Heart left ventricle (tissue), 16 donors: ENCODE results near the gene TCF4. TPM values are rescaled to one million over a fixed set of nuclear protein-coding genes. Genes with fewer than 3 reads are reported as not detected.

Experiments used
- ATAC-seq, 4 donors: fragments of 200-7000 bp; cut with Tn5 transposase; one replicate each; pipeline ENCODE4 v1.9.1; 2020 to 2022; ENCODE audit warnings: moderate library complexity in 4 of 4, mild to moderate bottlenecking in 3 of 4, moderate number of reproducible peaks in 1 of 4
- DNase-seq, 5 donors: peaks; one replicate each; pipeline ENCODE4 v3.0.0-alpha.2; 2020
- H3K27ac ChIP-seq, 12 donors: fragments of 200-600 bp; sonication (generic) in 4 of 12; one replicate each; pipeline versions ENCODE4 v1.5.0 to v1.8.0; 2016 to 2022; ENCODE audit warnings: mild to moderate bottlenecking in 2 of 12
- H3K27me3 ChIP-seq, 9 donors: fragments of 200-600 bp; sonication (generic) in 2 of 9; one replicate each; pipeline versions ENCODE4 v1.5.1 to v1.8.0; 2016 to 2022; ENCODE audit warnings: mild to moderate bottlenecking in 3 of 9
- H3K36me3 ChIP-seq, 9 donors: fragments of 200-600 bp; sonication (generic) in 2 of 9; one replicate each; pipeline versions ENCODE4 v1.5.0 to v1.8.0; 2018 to 2022; ENCODE audit warnings: mild to moderate bottlenecking in 2 of 9
- H3K4me1 ChIP-seq, 12 donors: fragments of 200-600 bp; sonication (generic) in 4 of 12; one replicate each; pipeline versions ENCODE4 v1.5.0 to v1.8.0; 2016 to 2022; ENCODE audit warnings: mild to moderate bottlenecking in 3 of 12
- H3K4me3 ChIP-seq, 12 donors: fragments of 200-600 bp; sonication (generic) in 4 of 12; one replicate each; pipeline versions ENCODE4 v1.5.0 to v1.8.0; 2017 to 2022; ENCODE audit warnings: mild to moderate bottlenecking in 9 of 12, moderate library complexity in 4 of 12
- H3K9me3 ChIP-seq, 12 donors: fragments of 200-600 bp; sonication (generic) in 4 of 12; one replicate each; pipeline versions ENCODE4 v1.5.0 to v1.8.0; 2016 to 2022; ENCODE audit warnings: mild to moderate bottlenecking in 1 of 12
- POLR2A ChIP-seq, 2 donors: fragments of 450-650 bp; IDR thresholded peaks; one replicate each; pipeline ENCODE4 v1.6.1; 2017; ENCODE audit warnings: antibody characterized with exemption in 2 of 2, mild to moderate bottlenecking in 2 of 2, moderate library complexity in 2 of 2
- WGBS, 4 donors: extraction: QIAGEN DNeasy Blood & Tissue Kit in 2 of 4; methylation state at CpG; one replicate each; pipeline versions ENCODE4 v1.1.5 to v1.1.7; 2013 to 2018; 5-methylcytosine and 5-hydroxymethylcytosine counted together
- intact Hi-C, 10 donors: fragments of 100-400 bp; cut with DNase I; formaldehyde crosslinking; loops; one replicate each; pipeline versions ENCODE4 v1.11.1 to v1.14.2; 2022
- polyA plus RNA-seq, 2 donors: library from polyadenylated mRNA; stranded (reverse); fragments of 200-250 nt; gene quantifications; one replicate each; pipeline ENCODE4 v1.2.3, GENCODE V29; 2013
- total RNA-seq, 9 donors: library from RNA; depleted of rRNA in 2 of 9; stranded (reverse); fragments of >200 nt in 2 of 9; fragmentation: NEBNext Ultra II Directional in 3 of 9; extraction: Animal tissue kit (Norgen Biotek cat#: 25700) in 3 of 9; gene quantifications; one replicate each; pipeline versions ENCODE4 v1.1.0 to v1.2.4, GENCODE V29; 2016 to 2023
- TF ChIP-seq, protein P1 (sequence below), 12 donors: fragments of 200-600 bp; sonication (generic) in 4 of 12; IDR thresholded peaks; one replicate each; pipeline versions ENCODE4 v1.5.0 to v1.8.0; 2018 to 2022; ENCODE audit warnings: antibody characterized with exemption in 12 of 12, mild to moderate bottlenecking in 5 of 12
- donor health status: ischemic (EF 13 %, LVEDD 7.1; RV severe dilation, severe dysfunction).
- donor health status: healthy with polysubstance abuse.
- donor health status: DM: no; HTN: yes; CAD: no.
- donor health status: DM: no; HTN: no; CAD: no.
- donor health status: ischemic (EF 25% LVEDD 6.9; RV normal size, moderate dysfunction).
- donor health status: ischemic (EF 25% LVEDD 5.7; RV mildly dilated, moderate dysfunction).
- donor health status: healthy.
- donor health status: DM: yes; HTN: yes; CAD: no.
- donor health status: ischemic (EF 35%, LVEDD 5.7; RV mildly dilated, moderate dysfunction).
- donor health status: nonischemic (EF 11% LVEDD 7.7; RV severe dilation, severe dysfunction).
- donor health status: DM: yes; HTN: yes; CAD: no.
- donor health status: PGD.
- donor health status: ischemic (EF 29% LVEDD 5.4; RV normal size, mild dysfunction).
- donor health status: nonischemic (EF 23%, LVEDD 6.1; RV moderate dilation, normal function).

TCF4 gene
- total and polyA plus RNA-seq, 11 donors: 12.8 to 119 (median 71.5) TPM

DNA sequence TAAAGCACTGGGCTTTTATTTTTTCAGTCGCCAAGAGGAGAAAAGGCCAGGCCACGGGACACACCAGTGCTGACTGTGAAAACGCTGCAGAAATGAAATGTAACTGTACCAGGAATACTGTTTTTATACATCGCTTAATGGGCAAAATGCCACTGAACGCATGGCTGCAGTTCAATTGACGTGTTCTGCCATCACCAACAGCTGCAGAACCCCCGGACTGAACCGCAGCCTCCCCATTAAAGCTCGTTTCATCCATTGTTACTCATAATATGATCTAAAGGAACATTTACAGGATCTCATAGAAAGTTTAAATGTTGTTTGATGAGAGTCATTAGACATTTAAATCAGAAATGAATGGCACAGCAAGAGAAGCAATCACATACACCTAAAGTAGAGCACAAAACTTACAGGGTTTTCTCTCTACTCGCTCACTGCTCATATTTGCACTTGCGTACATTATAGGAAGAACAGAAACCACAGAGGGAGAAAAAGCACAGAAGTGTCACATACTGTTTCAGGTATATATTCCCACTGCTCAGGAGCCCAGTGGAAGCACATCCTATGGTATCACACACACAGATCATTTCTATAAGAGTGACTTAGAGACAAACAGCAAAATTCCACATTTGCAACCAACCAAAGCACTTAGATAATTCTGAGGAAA is 35.3 kb downstream of the TCF4 start:
- Histone ChIP-seq H3K9me3 (no peaks in the 10 kb centered on the region), H3K27me3 (no peaks in the 10 kb centered on the region), H3K36me3 (peaks cover 0 to 4% (median 0%) of the 10 kb centered on the region in 9 donors), H3K4me3 (no peak overlapping the region), H3K27ac (no peak overlapping the region), H3K4me1 (peaks cover 0 to 22% (median 5%) of the 10 kb centered on the region in 12 donors)
- TF ChIP-seq, protein P1, sequence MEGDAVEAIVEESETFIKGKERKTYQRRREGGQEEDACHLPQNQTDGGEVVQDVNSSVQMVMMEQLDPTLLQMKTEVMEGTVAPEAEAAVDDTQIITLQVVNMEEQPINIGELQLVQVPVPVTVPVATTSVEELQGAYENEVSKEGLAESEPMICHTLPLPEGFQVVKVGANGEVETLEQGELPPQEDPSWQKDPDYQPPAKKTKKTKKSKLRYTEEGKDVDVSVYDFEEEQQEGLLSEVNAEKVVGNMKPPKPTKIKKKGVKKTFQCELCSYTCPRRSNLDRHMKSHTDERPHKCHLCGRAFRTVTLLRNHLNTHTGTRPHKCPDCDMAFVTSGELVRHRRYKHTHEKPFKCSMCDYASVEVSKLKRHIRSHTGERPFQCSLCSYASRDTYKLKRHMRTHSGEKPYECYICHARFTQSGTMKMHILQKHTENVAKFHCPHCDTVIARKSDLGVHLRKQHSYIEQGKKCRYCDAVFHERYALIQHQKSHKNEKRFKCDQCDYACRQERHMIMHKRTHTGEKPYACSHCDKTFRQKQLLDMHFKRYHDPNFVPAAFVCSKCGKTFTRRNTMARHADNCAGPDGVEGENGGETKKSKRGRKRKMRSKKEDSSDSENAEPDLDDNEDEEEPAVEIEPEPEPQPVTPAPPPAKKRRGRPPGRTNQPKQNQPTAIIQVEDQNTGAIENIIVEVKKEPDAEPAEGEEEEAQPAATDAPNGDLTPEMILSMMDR (IDR thresholded peaks at IDR 0.05): no peak
- ATAC-seq: no peak
- WGBS, 4 donors: 87 to 94% (median 90%) methylated on average over 11 of the region's 11 CpGs
- intact Hi-C loops: no loop called here
- no peak for DNase-seq

DNA sequence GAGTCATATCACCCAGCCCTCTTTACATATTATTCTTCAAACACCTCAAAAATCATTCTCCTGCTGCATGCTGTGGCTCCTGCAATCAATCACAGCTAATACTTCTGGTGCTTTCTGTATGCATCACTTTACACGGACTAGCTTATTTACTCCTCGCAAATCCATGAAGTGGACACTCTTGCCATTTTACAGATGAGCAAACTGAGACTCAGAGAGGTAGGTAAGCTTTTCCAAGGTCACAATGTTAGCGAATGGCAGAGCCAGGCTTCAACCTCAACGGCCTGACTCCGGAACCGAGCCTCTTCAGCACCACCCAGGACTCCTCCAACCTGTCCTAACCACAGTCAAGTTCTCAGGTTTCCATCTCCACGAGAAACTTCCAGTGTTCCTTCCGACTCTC is 36.8 kb downstream of the TCF4 start:
- Histone ChIP-seq H3K9me3 (no peaks in the 10 kb centered on the region), H3K36me3 (peaks cover 0 to 4% (median 0%) of the 10 kb centered on the region in 9 donors), H3K4me1 (peaks cover 0 to 33% (median 9%) of the 10 kb centered on the region in 12 donors), H3K4me3 (no peak overlapping the region), H3K27ac (no peak overlapping the region), H3K27me3 (no peaks in the 10 kb centered on the region)
- ATAC-seq (no peak), DNase-seq (no peak)
- TF ChIP-seq, protein P1 (IDR thresholded peaks at IDR 0.05): no peak
- TF ChIP-seq POLR2A (IDR thresholded peaks at IDR 0.05): no peak
- WGBS, 4 donors: 94 to 97% (median 97%) methylated on average over 8 of the region's 8 CpGs
- intact Hi-C loops: no loop called here

DNA sequence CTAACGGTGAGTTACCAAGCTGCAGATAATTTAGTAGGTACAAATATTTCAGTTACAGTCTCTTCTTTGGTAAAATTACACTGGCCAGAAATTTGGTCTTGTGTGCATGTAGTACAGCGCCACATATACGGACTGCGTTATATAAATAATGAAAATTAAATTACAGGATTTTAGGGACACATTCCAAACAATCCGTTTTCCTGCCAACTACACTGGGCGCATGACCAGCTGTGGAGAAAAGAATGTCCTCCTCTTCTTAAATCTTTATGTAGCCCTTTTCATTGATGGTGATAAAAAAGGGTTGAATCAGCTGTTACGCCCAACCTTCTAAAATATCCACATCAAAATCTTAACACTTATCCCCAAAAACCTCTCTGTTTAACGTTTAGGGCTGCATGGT is 37.5 kb downstream of the TCF4 start:
- no peak for ATAC-seq
- Histone ChIP-seq H3K27ac (no peak overlapping the region), H3K36me3 (peaks cover 0 to 4% (median 0%) of the 10 kb centered on the region in 9 donors), H3K4me3 (no peak overlapping the region), H3K4me1 (peaks cover 0 to 37% (median 9%) of the 10 kb centered on the region in 12 donors), H3K9me3 (no peaks in the 10 kb centered on the region), H3K27me3 (no peaks in the 10 kb centered on the region)
- TF ChIP-seq POLR2A (IDR thresholded peaks at IDR 0.05): no peak
- TF ChIP-seq, protein P1 (IDR thresholded peaks at IDR 0.05): no peak
- no peak for DNase-seq
- WGBS, 4 donors: 82 to 86% (median 85%) methylated on average over 8 of the region's 8 CpGs
- intact Hi-C loops: no loop called here

DNA sequence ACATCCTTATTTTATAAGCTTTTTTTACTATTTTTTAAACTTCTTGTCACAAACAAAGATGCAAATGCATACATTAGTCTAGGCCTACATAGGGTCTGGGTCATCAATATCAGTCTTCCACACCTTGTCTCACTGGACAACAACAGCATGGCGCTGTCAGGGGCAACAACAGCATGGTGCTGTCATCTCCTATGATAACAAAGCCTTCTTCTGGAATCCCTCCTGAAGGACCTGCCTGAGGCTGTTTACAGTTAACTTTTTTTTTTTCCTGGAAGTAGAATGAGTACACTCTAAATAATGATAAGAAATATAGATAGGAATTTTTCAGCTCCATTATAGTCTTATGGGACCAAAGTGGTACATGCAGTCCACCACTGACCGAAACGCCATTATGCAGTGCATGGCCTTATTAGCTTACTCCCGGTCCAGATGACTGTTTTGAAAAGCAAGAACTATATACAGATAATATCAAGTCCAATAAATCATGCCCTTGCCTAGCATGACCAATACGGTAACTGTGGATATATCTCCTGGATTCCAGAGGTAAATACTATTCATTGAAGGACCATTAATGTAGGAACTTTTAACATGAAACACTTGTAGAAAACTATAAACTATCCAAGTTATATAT is 38.4 kb downstream of the TCF4 start:
- DNase-seq: no peak

More for the DNA sequence above, 38.4 kb downstream of the TCF4 start:
- Histone ChIP-seq H3K4me3 (no peak overlapping the region), H3K27ac (no peak overlapping the region), H3K36me3 (peaks cover 0 to 4% (median 0%) of the 10 kb centered on the region in 9 donors), H3K4me1 (peaks cover 0 to 37% (median 9%) of the 10 kb centered on the region in 12 donors), H3K27me3 (no peaks in the 10 kb centered on the region), H3K9me3 (no peaks in the 10 kb centered on the region)
- WGBS, 4 donors: 87 to 91% (median 90%) methylated on average over 5 of the region's 5 CpGs
- intact Hi-C loops: no loop called here
- TF ChIP-seq, protein P1 (IDR thresholded peaks at IDR 0.05): no peak
- no peak for TF ChIP-seq POLR2A (IDR thresholded peaks at IDR 0.05)
- no peak for ATAC-seq
